ENCODE measurements around the gene CREB3L1.

CREB3L1 gene

GRCh38 chr11:46277622-46278386 lies at the start of gene CREB3L1:
Gene CREB3L1, plus strand, starts transcription at chr11:46277662. Its CDS starts 450 bp downstream, at chr11:46278112.
- no peak for DNase-seq (ENCODE audit: low read depth, low spot score)

GRCh38 chr11:46229230-46229629 lies 48.2 kb upstream of the CREB3L1 start:
- DNase-seq (ENCODE audit: low read depth, low spot score) = no peak

DNA sequence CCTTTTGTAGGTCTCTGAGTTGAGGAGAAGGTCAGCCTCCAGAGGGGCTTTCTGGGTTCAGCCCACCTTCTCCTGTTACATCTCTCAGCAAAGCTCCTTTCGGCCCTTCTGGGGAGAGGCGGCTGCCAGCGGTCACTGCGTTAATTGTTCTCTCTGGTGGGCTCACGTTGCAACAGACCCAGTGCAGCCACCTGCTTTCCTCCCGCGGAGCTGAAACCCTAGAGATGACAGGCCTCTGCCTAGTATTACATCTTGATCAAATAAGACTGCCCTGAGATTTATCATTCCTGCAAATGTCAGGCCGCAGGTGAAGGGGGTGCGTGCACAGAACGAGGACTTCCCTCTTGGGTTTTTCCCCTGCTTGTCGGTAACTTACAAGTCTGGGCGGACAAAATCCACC lies 43.2 kb upstream of the CREB3L1 start:
- DNase-seq (ENCODE audit: low read depth, low spot score) = no peak

- no peak for DNase-seq (ENCODE audit: low read depth, low spot score)
Observed at GRCh38 chr11:46235777-46236688, 41.4 kb upstream of the CREB3L1 start.

- DNase-seq (ENCODE audit: low read depth, low spot score) = no peak
Observed at GRCh38 chr11:46236918-46237247, 40.6 kb upstream of the CREB3L1 start.

DNA sequence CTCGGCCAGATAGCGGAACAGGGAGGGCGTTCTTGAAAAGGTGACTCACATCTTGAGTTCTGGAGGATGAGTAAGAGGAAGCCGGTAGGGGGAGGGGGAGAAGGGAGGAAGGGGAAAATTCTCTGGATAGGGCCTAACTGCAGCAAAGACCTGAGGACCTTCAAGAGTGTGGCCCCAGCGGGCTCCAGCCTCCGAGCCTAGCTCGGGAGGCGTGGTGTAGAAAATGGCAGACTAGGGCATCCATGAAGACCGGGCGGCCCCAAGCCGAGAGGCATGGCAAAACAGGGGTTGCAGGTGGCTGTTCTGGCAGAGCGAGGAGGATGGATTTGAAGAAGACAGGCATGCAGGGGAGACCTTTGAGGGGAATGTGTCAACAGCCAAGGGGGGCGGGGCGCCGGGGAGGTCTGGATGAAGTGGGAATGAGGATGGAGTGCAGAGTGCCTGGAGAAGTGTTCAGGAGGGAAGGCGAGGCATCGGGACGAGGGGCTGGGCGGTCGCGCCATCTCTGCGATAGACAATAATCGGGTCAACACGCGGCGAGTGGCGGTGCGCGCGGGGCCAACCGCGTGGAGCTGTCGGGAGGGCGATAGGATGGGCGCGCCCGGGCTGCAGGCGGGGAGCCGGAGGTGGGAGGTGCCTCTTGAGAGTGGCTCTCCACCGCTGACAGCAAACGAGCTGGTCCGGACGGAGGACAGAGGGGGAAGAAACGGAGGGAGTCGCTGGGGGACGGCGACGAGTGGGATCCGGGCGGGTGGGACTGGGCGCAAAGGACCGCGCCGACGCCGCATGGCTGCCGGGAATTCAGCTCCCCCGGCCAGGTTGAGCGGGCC lies 40.0 kb upstream of the CREB3L1 start:
- DNase-seq (ENCODE audit: low read depth, low spot score) = no peak

GRCh38 chr11:46238078-46238966 lies 39.1 kb upstream of the CREB3L1 start:
- no peak for DNase-seq (ENCODE audit: low read depth, low spot score)

DNA sequence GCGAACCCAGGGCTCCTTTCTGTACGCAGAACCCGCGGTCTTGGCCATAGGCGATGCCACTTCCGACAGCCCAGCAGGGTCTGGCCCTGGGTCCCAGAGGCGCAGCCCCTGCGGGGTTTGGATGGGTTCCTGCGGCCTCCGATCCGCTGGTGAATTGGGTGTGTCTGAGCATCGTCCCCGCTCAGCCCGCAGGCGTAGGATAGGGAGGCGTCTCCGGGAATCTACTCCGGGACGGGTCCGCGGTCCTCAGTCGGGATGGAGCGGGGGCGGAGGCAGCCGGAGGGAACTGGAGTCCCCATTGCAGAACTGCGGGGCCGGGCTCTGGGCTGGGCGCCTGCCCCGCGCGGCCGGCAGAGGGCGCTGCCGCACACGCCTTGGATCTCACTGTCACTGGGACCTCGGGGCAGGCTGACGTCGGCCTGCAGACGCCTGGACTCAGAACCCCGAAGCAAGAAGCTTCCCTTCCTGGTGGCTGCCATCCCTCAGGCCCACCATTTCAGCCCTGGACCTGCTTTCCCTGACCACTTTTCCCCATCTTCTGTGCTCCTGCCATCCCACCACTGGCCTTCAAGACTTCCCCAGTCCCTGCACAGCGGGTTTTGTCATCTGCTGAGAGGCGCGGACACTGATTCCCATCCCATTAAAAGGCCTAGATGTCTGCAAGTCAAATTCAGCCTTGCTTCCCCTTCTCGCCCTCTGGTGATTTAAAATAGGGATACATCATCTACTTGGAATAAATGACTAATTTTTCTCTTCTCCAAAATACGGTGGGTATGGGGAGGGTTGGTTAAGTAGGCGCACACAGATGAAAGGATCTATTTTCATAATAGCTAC lies 38.3 kb upstream of the CREB3L1 start:
- no peak for DNase-seq (ENCODE audit: low read depth, low spot score)

- DNase-seq (ENCODE audit: low read depth, low spot score) = no peak
Observed at GRCh38 chr11:46239801-46240061, 37.7 kb upstream of the CREB3L1 start.

DNA sequence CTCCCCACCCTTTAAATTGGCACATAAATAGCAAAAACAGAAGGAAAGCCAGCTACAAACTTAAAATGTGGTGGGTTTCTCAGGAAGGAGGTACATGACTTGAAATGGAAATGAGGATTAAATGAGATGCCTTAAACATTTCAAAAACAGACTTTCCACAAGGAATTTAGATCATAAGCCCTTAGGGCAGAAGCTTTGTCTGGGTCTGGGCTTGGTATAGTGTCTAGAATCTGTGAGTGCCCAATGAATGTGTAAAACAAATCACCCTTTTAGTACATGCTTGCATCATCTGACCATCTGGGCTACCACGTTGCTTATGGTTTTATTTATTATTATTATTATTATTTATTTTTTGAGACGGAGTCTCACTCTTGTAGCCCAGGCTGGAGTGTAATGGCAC lies 37.1 kb upstream of the CREB3L1 start:
- DNase-seq (ENCODE audit: low read depth, low spot score) = no peak

- no peak for DNase-seq (ENCODE audit: low read depth, low spot score)
Observed at GRCh38 chr11:46240861-46241260, 36.6 kb upstream of the CREB3L1 start.

DNA sequence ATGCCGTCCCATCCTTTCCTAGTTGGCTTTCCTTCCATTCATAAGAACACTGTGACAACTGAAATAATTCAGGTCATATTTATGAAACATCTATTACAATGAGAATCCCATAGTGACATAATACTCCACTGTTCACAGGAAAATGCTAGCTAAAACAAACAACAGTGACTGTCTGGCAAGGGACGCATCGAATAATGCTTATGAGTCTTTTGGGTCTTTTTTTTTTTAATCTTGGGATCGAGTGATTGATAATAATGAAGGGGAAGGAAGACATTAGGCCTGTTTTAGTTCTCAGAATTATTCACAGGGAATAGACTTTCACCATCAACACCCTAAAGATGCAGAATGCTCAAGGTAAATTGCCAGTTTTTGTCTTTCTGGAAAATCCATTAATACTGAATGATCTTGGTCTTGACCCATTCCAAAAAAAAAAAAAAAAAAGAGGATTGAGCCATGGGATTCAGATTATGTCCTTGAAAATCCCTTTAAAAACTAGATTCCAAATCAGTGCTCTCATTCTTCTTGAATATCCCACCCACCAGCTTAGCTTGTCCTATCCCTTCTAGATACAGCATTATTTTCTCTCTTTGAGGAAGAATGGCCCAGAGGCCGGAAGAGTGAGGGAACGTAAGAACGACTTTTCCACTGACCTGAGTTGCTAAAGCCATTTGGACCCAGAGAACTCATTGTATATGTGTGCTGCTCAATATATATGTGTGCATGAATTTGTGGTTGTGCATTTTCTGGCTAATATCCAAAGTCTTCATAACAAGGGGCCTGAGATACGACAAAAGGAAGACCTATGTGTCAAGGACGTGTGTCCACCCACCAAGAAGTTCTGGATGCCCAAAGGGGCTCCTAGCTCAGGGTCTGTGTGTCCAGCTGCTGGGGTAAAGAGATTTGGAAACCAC lies 35.2 kb upstream of the CREB3L1 start:
- no peak for DNase-seq (ENCODE audit: low read depth, low spot score)

GRCh38 chr11:46242952-46243795 lies 34.3 kb upstream of the CREB3L1 start:
- peak; percentile 76 for DNase-seq (ENCODE audit: low read depth, low spot score)

GRCh38 chr11:46243796-46244109 lies 33.7 kb upstream of the CREB3L1 start:
- no peak for DNase-seq (ENCODE audit: low read depth, low spot score)

DNA sequence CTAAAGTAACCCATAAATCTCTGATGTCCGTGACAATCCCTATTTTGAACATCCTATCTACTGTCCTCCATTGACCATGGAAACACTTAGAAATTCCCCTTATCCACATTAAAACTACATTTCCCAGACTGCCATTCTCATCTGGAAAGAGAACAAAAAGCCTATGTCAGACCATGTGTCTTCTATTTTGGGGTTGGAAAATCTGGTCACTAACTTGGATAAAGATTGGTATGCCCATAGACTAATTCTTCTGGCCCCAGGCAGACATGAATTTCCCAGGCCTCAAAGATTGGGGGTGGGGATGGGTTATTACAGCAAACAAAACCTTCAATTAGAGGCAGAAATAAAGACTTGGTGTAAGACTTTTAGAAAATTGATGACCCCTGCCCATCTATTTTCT lies 30.9 kb upstream of the CREB3L1 start:
- DNase-seq (ENCODE audit: low read depth, low spot score) = no peak

GRCh38 chr11:46247090-46247489 lies 30.4 kb upstream of the CREB3L1 start:
- no peak for DNase-seq (ENCODE audit: low read depth, low spot score)

- no peak for DNase-seq (ENCODE audit: low read depth, low spot score)
Observed at GRCh38 chr11:46247659-46248058, 29.8 kb upstream of the CREB3L1 start.

- DNase-seq (ENCODE audit: low read depth, low spot score) = no peak
Observed at GRCh38 chr11:46248289-46249102, 29.0 kb upstream of the CREB3L1 start.
